ENCODE measurements around the gene COL4A2.

Gene COL4A2

DNA sequence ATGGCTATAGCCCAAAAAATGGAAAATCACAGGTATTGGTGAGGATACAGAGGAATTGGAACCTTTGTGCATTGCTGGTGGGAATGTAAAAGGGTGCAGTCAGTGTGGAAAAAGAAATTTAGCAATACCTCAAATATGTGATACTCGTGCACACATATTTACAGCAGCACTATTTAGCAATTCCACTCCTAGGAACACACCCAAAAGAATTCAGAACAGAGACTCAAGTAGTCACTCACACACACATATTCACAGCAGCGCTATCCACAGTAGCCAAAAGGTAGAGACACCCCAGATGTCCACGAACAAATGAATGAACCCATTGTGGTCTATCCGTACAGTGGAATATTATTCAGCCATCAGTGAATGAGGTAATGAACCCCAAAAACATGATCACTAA is 114.0 kb downstream of the COL4A2 start:
- no peak for DNase-seq
- H3K27me3 ChIP-seq (replicated peaks; ENCODE audit: control insufficient read depth, insufficient read depth, low read length, poor library complexity, severe bottlenecking): peaks cover 25% of the 10 kb centered on the region
- peaks cover 4% of the 10 kb centered on the region for H3K4me1 ChIP-seq (ENCODE audit: control insufficient read depth, insufficient read depth, low read length, poor library complexity, severe bottlenecking)
- no peaks in the 10 kb centered on the region for H3K36me3 ChIP-seq (ENCODE audit: control insufficient read depth, insufficient read depth, low read length)
- H3K27ac ChIP-seq (ENCODE audit: insufficient read depth, low read length, poor library complexity, severe bottlenecking): no peak overlapping the region
- H3K4me3 ChIP-seq (ENCODE audit: insufficient read depth, low read depth, low read length, poor library complexity, severe bottlenecking): no peak overlapping the region
- H3K9me3 ChIP-seq (ENCODE audit: control insufficient read depth, low read length): no peaks in the 10 kb centered on the region

DNA sequence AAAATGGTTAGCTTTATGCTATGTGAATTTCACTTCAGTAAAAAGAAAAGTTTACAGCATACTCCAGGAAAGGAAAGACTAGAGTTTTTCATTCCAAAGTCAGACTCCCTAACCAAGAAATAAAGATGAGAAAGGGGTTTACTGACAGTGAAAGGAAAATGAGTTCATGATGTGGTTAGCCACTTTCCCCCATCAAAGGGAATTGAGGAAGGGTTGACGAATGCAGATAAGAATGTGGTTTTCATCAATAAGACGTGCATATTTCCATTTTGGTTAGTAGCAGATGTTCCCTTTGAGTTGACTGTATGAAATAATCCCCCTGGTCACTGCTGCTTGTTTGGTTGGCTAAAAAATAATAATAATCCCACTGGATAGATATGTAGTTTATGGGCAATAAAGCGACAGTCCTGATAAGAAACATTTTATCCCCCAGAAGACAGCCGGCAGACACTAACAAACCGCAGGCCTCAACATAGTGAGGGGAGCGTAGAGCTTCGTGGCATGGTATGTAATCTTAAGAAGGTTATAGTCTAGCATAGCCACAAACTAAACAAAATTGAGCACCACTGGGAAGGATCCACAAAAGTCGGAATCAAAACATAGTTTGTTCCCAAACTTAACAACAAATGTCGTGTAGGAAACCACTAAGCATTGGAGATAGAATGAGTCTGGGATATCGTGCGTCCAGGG is 114.8 kb downstream of the COL4A2 start:
- Histone ChIP-seq H3K27me3 (replicated peaks; ENCODE audit: control insufficient read depth, insufficient read depth, low read length, poor library complexity, severe bottlenecking) (peaks cover 25% of the 10 kb centered on the region), H3K9me3 (ENCODE audit: control insufficient read depth, low read length) (no peaks in the 10 kb centered on the region), H3K4me3 (ENCODE audit: insufficient read depth, low read depth, low read length, poor library complexity, severe bottlenecking) (no peak overlapping the region), H3K27ac (ENCODE audit: insufficient read depth, low read length, poor library complexity, severe bottlenecking) (no peak overlapping the region), H3K4me1 (ENCODE audit: control insufficient read depth, insufficient read depth, low read length, poor library complexity, severe bottlenecking) (peaks cover 4% of the 10 kb centered on the region), H3K36me3 (ENCODE audit: control insufficient read depth, insufficient read depth, low read length) (no peaks in the 10 kb centered on the region)
- DNase-seq: no peak

DNA sequence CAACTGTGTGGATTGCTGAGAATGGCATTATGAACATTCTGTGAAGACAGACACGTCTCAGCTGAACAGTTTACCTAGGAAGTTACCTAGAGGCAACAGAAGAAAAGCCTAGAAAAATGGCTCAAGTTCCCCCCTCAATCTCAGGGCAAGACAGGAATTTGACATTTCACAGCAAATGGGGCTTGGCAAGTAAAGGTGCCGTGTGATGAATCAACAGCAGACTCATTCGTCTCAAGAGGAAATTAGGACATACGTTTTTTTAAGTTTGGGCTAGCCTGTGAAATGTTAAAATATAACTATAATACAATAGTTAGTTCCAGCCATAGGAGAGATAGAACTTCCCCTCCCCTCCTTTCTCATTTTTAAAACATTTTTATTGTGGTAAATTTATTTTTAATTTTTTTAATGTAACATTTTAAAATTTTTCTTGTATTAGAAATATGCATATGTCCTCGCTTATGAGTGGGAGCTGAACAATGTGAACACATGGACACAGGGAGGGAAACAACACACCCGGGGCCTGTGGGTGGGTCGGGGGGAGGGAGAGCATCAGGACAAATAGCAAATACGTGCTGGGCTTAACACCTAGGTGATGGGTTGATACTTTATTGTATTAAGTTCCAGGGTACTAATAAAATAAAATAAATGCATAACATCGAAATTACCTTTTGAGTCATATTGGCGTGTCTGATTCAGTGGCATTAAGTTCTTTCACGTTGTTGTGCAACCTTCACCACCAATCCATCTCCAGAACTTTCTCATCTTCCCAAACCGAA is 116.0 kb downstream of the COL4A2 start:
- Histone ChIP-seq H3K4me3 (ENCODE audit: insufficient read depth, low read depth, low read length, poor library complexity, severe bottlenecking) (no peak overlapping the region), H3K27me3 (replicated peaks; ENCODE audit: control insufficient read depth, insufficient read depth, low read length, poor library complexity, severe bottlenecking) (peaks cover 25% of the 10 kb centered on the region), H3K9me3 (ENCODE audit: control insufficient read depth, low read length) (no peaks in the 10 kb centered on the region), H3K27ac (ENCODE audit: insufficient read depth, low read length, poor library complexity, severe bottlenecking) (no peak overlapping the region), H3K4me1 (ENCODE audit: control insufficient read depth, insufficient read depth, low read length, poor library complexity, severe bottlenecking) (peaks cover 4% of the 10 kb centered on the region), H3K36me3 (ENCODE audit: control insufficient read depth, insufficient read depth, low read length) (no peaks in the 10 kb centered on the region)
- no peak for DNase-seq

DNA sequence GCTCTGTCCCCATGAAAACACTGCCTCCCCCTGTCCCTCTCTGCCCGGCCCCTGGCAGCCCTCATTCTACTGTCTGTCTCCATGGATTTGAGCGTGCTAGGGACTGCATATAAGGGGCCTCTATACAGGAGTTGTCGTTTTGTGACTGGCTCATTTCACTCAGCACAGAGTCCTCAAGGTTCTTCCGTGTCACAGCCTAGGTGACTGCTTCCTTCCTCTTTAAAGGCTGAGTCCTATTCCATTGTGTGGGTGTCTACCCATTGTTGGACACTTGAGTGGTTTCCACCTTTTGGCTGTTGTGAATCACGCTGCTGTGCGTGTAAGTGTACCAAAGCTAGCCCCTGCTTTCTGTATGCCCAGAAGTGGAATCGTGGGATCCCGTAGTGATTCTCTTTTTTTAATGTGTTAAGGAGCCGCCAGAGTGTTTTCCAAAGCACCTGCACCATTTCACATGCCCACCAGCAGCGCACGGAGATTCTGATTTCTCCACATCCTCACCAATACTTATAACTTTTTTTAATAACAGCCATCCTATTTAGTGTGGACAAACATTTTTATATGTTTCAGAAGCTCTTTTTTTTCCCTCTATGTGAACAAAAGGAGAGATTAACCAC is 116.7 kb downstream of the COL4A2 start:
- H3K27ac ChIP-seq (ENCODE audit: insufficient read depth, low read length, poor library complexity, severe bottlenecking): no peak overlapping the region
- H3K4me3 ChIP-seq (ENCODE audit: insufficient read depth, low read depth, low read length, poor library complexity, severe bottlenecking): no peak overlapping the region
- peaks cover 20% of the 10 kb centered on the region for H3K27me3 ChIP-seq (replicated peaks; ENCODE audit: control insufficient read depth, insufficient read depth, low read length, poor library complexity, severe bottlenecking)
- DNase-seq: no peak
- peaks cover 4% of the 10 kb centered on the region for H3K4me1 ChIP-seq (ENCODE audit: control insufficient read depth, insufficient read depth, low read length, poor library complexity, severe bottlenecking)
- no peaks in the 10 kb centered on the region for H3K9me3 ChIP-seq (ENCODE audit: control insufficient read depth, low read length)
- no peaks in the 10 kb centered on the region for H3K36me3 ChIP-seq (ENCODE audit: control insufficient read depth, insufficient read depth, low read length)

DNA sequence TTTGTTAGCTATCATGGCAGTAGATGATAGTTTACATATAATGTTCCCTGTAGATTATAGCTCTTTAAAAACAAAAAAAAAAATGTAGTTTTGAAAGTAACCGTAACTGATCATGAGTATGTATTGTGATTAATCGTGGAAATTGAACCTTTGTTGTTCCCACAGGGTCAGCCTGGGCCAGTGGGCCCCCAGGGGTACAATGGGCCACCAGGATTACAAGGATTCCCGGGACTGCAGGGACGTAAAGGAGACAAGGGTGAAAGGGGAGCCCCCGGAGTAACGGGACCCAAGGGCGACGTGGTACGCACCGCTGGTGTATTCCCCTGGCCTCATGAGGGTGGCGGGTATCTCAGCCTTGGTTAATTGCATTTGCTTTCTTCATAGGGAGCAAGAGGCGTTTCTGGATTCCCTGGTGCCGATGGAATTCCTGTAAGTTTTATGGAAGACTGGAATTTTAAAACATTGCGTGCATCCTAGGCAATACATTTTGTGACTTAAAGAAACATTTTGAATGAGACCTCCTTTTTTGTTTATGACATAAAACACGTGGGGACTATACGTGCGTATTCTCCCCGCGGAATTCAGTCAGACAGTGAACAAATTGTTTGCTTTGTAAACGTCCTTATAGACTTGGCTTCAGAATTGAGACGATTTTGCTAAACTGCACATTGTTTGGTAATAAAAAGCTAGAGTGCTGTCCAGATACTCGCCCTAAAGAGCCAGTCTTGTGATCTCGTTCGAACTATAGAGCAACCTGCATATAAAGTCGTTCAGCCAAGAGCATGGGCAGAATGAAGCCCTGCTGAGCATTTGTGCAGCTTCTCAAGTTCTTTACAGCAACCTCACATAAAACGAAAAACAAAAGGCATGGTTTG is 117.7 kb downstream of the COL4A2 start:
- DNase-seq: no peak
- H3K9me3 ChIP-seq (ENCODE audit: control insufficient read depth, low read length): no peaks in the 10 kb centered on the region
- H3K4me3 ChIP-seq (ENCODE audit: insufficient read depth, low read depth, low read length, poor library complexity, severe bottlenecking): no peak overlapping the region
- no peaks in the 10 kb centered on the region for H3K36me3 ChIP-seq (ENCODE audit: control insufficient read depth, insufficient read depth, low read length)
- H3K27me3 ChIP-seq (replicated peaks; ENCODE audit: control insufficient read depth, insufficient read depth, low read length, poor library complexity, severe bottlenecking): peaks cover 15% of the 10 kb centered on the region
- H3K27ac ChIP-seq (ENCODE audit: insufficient read depth, low read length, poor library complexity, severe bottlenecking): no peak overlapping the region
- H3K4me1 ChIP-seq (ENCODE audit: control insufficient read depth, insufficient read depth, low read length, poor library complexity, severe bottlenecking): peaks cover 4% of the 10 kb centered on the region

DNA sequence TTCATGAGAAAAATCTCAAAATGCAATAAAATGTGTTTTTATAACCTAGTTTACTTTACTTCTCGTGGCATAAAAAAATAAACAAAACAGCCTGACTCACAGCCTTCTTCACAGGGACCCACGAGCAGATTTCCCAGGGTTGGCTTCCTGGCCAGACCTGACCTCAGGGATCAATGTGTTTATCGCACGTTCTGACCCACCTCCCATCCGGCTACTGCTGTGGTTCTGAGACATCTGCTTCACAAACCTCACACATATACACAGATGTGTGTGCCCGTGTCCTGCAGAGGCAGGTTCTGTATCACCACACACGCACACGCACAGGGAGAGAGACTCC is 118.3 kb downstream of the COL4A2 start:
- no peaks in the 10 kb centered on the region for H3K36me3 ChIP-seq (ENCODE audit: control insufficient read depth, insufficient read depth, low read length)
- no peak overlapping the region for H3K4me3 ChIP-seq (ENCODE audit: insufficient read depth, low read depth, low read length, poor library complexity, severe bottlenecking)
- no peaks in the 10 kb centered on the region for H3K9me3 ChIP-seq (ENCODE audit: control insufficient read depth, low read length)
- H3K27me3 ChIP-seq (replicated peaks; ENCODE audit: control insufficient read depth, insufficient read depth, low read length, poor library complexity, severe bottlenecking): peaks cover 13% of the 10 kb centered on the region
- no peak overlapping the region for H3K27ac ChIP-seq (ENCODE audit: insufficient read depth, low read length, poor library complexity, severe bottlenecking)
- H3K4me1 ChIP-seq (ENCODE audit: control insufficient read depth, insufficient read depth, low read length, poor library complexity, severe bottlenecking): peaks cover 4% of the 10 kb centered on the region
- no peak for DNase-seq

DNA sequence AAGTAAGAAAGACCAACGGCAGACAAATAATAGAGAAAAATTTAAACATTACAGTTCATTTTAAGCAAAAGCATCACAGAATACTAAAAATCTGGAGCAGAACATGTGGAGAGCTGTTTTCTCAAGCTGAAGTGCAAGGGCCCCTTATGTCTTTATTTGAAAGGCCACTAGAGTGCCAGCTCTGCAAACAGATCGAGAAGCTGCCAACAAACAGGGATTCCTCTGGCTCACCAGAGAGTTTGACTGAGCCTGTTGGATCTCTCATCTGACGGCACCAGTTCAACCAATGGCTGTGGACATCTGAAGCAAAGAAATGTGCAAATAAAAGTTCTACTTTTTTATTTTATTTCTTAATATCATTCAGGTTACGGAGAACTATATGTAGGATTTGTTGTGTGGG is 119.7 kb downstream of the COL4A2 start:
- Histone ChIP-seq H3K36me3 (ENCODE audit: control insufficient read depth, insufficient read depth, low read length) (no peaks in the 10 kb centered on the region), H3K9me3 (ENCODE audit: control insufficient read depth, low read length) (no peaks in the 10 kb centered on the region), H3K27me3 (replicated peaks; ENCODE audit: control insufficient read depth, insufficient read depth, low read length, poor library complexity, severe bottlenecking) (peaks cover 13% of the 10 kb centered on the region), H3K27ac (ENCODE audit: insufficient read depth, low read length, poor library complexity, severe bottlenecking) (no peak overlapping the region), H3K4me1 (ENCODE audit: control insufficient read depth, insufficient read depth, low read length, poor library complexity, severe bottlenecking) (peaks cover 3% of the 10 kb centered on the region), H3K4me3 (ENCODE audit: insufficient read depth, low read depth, low read length, poor library complexity, severe bottlenecking) (no peak overlapping the region)
- DNase-seq: no peak

DNA sequence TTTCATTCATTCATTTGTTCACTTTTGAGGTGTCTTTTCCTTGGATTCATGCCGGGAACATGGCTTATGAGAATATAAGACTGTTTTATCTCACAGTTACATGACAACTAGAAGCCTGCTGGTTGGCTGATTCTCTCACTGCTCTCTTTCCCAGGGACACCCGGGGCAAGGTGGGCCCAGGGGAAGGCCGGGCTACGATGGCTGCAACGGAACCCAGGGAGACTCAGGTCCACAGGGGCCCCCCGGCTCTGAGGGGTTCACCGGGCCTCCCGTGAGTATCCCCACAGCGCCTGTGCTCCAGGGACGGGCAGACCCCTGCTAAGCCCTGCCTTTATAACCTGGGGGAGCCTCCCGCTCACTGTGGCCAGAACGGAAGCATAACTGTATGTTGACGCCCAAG is 121.2 kb downstream of the COL4A2 start:
- H3K4me1 ChIP-seq (ENCODE audit: control insufficient read depth, insufficient read depth, low read length, poor library complexity, severe bottlenecking): no peaks in the 10 kb centered on the region
- no peak overlapping the region for H3K27ac ChIP-seq (ENCODE audit: insufficient read depth, low read length, poor library complexity, severe bottlenecking)
- no peaks in the 10 kb centered on the region for H3K9me3 ChIP-seq (ENCODE audit: control insufficient read depth, low read length)
- no peaks in the 10 kb centered on the region for H3K36me3 ChIP-seq (ENCODE audit: control insufficient read depth, insufficient read depth, low read length)
- no peak overlapping the region for H3K4me3 ChIP-seq (ENCODE audit: insufficient read depth, low read depth, low read length, poor library complexity, severe bottlenecking)
- peaks cover 13% of the 10 kb centered on the region for H3K27me3 ChIP-seq (replicated peaks; ENCODE audit: control insufficient read depth, insufficient read depth, low read length, poor library complexity, severe bottlenecking)
- no peak for DNase-seq

DNA sequence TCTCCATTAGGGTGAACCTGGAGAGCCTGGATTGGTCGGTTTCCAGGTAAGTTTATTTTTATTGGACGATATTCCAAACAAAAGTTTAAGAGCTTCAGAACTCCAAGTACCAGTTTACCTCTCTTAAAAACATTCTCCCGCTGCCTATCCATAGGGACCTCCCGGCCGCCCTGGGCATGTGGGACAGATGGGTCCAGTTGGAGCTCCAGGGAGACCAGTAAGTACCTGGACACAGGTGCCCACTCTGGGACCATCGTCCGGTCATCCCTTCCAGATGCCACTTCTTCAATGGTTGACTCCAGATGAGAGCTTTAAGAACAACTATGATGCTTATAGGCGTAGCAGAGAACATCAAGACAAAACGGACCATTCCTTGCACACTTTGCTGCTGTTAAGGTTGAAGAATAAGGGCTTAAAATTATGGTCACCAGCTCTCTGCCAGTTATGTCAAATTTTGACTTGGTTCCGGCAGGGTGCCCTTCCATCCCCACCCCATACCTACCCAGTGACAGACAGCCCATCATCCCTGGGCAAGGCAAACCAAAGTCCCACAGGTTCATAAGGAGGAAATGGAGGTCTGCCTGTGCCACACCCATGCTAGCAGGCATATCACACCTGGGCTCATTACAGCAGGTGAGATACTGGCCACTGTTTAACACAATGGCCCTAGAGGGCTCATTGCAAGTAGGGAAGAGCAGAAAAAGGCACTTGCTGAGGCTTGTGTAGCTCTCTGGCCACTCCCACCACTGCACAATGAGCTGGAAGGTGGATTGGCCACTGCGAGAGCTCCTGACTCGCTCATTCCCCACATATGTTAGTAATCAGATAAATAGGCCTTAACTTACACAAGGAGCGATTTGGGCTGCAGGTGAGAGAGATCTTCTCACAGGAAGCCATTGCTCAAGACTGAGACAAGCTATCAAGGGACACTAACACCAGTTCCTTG is 123.6 kb downstream of the COL4A2 start:
- H3K4me3 ChIP-seq (ENCODE audit: insufficient read depth, low read depth, low read length, poor library complexity, severe bottlenecking): no peak overlapping the region
- no peak for DNase-seq
- H3K36me3 ChIP-seq (ENCODE audit: control insufficient read depth, insufficient read depth, low read length): no peaks in the 10 kb centered on the region
- H3K9me3 ChIP-seq (ENCODE audit: control insufficient read depth, low read length): no peaks in the 10 kb centered on the region
- no peak overlapping the region for H3K27ac ChIP-seq (ENCODE audit: insufficient read depth, low read length, poor library complexity, severe bottlenecking)
- no peaks in the 10 kb centered on the region for H3K4me1 ChIP-seq (ENCODE audit: control insufficient read depth, insufficient read depth, low read length, poor library complexity, severe bottlenecking)
- H3K27me3 ChIP-seq (replicated peaks; ENCODE audit: control insufficient read depth, insufficient read depth, low read length, poor library complexity, severe bottlenecking): no peaks in the 10 kb centered on the region

All from effector memory CD4-positive, alpha-beta T cell (primary cell).